ENCODE results near the gene SPRY4.

SPRY4 gene

GRCh38 chr5:142315096-142315900 lies 9.5 kb downstream of the SPRY4 start:
- TF ChIP-seq CTCF (IDR thresholded peaks at IDR 0.05; ENCODE audit: insufficient read depth, low read depth, low read length, missing control alignments): no peak
- H3K4me3 ChIP-seq (ENCODE audit: low read length): no peak overlapping the region
- DNase-seq (ENCODE audit: low read depth): no peak

- no peak for DNase-seq (ENCODE audit: low read depth)
- H3K4me3 ChIP-seq (ENCODE audit: low read length): no peak overlapping the region
- TF ChIP-seq CTCF (IDR thresholded peaks at IDR 0.05; ENCODE audit: insufficient read depth, low read depth, low read length, missing control alignments): no peak
Measured at GRCh38 chr5:142314606-142315005, 10.2 kb downstream of the SPRY4 start.

GRCh38 chr5:142314109-142314508 lies 10.7 kb downstream of the SPRY4 start:
- DNase-seq (ENCODE audit: low read depth): no peak
- no peak overlapping the region for H3K4me3 ChIP-seq (ENCODE audit: low read length)
- no peak for TF ChIP-seq CTCF (IDR thresholded peaks at IDR 0.05; ENCODE audit: insufficient read depth, low read depth, low read length, missing control alignments)

GRCh38 chr5:142313682-142314081 lies 11.1 kb downstream of the SPRY4 start:
- no peak for TF ChIP-seq CTCF (IDR thresholded peaks at IDR 0.05; ENCODE audit: insufficient read depth, low read depth, low read length, missing control alignments)
- DNase-seq (ENCODE audit: low read depth): no peak
- H3K4me3 ChIP-seq (ENCODE audit: low read length): no peak overlapping the region

GRCh38 chr5:142313275-142313674 lies 11.5 kb downstream of the SPRY4 start:
- H3K4me3 ChIP-seq (ENCODE audit: low read length): no peak overlapping the region
- no peak for TF ChIP-seq CTCF (IDR thresholded peaks at IDR 0.05; ENCODE audit: insufficient read depth, low read depth, low read length, missing control alignments)
- no peak for DNase-seq (ENCODE audit: low read depth)

GRCh38 chr5:142312399-142312798 lies 12.4 kb downstream of the SPRY4 start:
- no peak for DNase-seq (ENCODE audit: low read depth)
- H3K4me3 ChIP-seq (ENCODE audit: low read length): no peak overlapping the region
- no peak for TF ChIP-seq CTCF (IDR thresholded peaks at IDR 0.05; ENCODE audit: insufficient read depth, low read depth, low read length, missing control alignments)

GRCh38 chr5:142311725-142312124 lies 13.1 kb downstream of the SPRY4 start:
- DNase-seq (ENCODE audit: low read depth): no peak
- H3K4me3 ChIP-seq (ENCODE audit: low read length): no peak overlapping the region
- no peak for TF ChIP-seq CTCF (IDR thresholded peaks at IDR 0.05; ENCODE audit: insufficient read depth, low read depth, low read length, missing control alignments)

Data from epithelial cell of esophagus (primary cell).